GM11168 (cell line): ENCODE data around the gene MXRA8.
"Not testable (repeated sequence)": the region's sequence is repeated elsewhere in the genome, so short reads cannot be mapped to it uniquely, and the experiment has no call there.

Experiments
- in situ Hi-C: fragments of 300-500 bp; cut with MboI; formaldehyde crosslinking; loops from one replicate; pipeline ENCODE4 v1.12.0; 2022; ENCODE audit warnings: low sequenced_read_pairs; ENCODE audit not compliant: unreplicated experiment

Gene MXRA8, protein sequence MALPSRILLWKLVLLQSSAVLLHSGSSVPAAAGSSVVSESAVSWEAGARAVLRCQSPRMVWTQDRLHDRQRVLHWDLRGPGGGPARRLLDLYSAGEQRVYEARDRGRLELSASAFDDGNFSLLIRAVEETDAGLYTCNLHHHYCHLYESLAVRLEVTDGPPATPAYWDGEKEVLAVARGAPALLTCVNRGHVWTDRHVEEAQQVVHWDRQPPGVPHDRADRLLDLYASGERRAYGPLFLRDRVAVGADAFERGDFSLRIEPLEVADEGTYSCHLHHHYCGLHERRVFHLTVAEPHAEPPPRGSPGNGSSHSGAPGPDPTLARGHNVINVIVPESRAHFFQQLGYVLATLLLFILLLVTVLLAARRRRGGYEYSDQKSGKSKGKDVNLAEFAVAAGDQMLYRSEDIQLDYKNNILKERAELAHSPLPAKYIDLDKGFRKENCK

GRCh38 chr1:1358433-1359271 is at the start of gene MXRA8:
TSS of gene MXRA8 (minus strand) at chr1:1358555. CDS start at chr1:1358504, 51 bp downstream.
- in situ Hi-C loops, result no loop called here

GRCh38 chr1:1407636-1408318 is 49.4 kb upstream of the MXRA8 start:
- in situ Hi-C loops, result no loop called here

- in situ Hi-C loops, result no loop called here
Observed at GRCh38 chr1:1406821-1407635, 48.7 kb upstream of the MXRA8 start, which contains the start of gene MRPL20. TSS of gene MRPL20 (minus strand) at chr1:1407293. CDS start at chr1:1407217, 76 bp downstream.

DNA sequence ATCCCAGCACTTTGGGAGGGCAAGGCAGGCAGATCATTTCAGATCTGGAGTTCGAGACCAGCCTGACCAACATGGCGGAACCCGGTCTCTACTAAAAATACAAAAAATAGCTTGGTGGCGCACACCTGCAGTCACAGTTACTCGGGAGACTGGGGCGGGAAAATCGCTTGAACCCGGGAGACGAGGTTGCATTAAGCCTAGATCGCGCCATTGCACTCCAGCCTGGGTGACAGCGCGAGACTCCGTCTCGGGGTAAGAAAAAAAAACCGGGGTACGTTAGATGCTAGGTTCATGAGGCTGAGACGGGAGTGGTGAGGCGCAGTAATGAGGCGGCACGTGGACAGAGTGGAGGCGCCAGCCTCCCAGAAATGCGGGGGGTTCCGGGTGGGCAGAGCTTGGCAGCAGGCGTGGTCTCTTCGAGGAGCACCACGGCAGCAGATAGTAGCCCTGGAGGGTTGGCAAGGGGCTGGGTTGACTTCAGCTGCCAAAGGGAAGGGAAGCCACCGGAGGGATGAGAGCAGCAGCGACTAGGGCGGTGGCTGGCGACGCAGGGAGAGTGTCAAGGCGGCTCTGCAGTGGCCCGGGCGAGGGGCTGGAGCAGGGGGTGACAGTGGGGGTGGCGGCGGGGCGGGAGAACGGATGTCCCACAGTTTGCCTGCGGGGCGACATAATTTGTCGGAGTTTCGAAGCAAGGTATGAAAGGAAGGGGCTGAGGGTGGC is 47.9 kb upstream of the MXRA8 start:
- in situ Hi-C loops, result no loop called here

DNA sequence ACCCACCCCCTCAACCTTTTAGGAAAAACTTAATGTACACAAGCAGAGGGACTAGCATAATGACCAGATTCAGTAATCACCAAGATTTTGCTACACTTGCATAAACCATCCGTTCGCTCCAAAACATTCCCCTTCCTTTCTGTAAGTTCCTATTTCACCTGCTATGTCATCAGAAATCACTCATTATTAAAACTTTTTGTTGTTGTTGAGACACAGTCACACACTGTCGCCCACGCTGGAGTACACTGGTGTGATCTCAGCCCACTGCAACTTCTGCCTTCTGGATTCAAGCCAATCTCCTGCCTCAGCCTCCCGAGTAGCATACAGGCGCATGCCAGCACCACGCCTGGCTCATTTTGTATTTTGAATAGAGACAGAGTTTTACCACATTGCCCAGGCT is 45.3 kb upstream of the MXRA8 start:
- in situ Hi-C loops, result no loop called here

DNA sequence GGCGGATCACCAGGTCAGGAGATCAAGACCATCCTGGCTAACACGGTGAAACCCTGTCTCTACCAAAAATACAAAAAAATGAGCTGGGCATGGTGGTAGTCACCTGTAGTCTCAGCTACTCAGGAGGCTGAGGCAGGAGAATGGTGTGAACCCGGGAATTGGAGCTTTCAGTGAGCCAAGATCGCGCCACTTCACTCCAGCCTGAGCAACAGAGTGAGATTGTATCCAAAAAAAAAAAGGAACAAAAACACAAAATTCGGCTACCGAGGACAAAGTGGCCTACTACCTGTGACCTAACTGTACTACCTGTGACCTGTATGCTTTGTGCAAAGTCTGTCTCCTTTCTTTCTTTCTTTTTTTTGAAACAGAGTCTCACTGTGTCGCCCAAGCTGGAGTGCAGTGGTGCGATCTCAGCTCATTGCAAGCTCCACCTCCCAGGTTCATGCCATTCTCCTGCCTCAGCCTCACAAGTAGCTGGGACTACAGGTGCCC is 44.6 kb upstream of the MXRA8 start:
- in situ Hi-C loops, result not testable (repeated sequence)

DNA sequence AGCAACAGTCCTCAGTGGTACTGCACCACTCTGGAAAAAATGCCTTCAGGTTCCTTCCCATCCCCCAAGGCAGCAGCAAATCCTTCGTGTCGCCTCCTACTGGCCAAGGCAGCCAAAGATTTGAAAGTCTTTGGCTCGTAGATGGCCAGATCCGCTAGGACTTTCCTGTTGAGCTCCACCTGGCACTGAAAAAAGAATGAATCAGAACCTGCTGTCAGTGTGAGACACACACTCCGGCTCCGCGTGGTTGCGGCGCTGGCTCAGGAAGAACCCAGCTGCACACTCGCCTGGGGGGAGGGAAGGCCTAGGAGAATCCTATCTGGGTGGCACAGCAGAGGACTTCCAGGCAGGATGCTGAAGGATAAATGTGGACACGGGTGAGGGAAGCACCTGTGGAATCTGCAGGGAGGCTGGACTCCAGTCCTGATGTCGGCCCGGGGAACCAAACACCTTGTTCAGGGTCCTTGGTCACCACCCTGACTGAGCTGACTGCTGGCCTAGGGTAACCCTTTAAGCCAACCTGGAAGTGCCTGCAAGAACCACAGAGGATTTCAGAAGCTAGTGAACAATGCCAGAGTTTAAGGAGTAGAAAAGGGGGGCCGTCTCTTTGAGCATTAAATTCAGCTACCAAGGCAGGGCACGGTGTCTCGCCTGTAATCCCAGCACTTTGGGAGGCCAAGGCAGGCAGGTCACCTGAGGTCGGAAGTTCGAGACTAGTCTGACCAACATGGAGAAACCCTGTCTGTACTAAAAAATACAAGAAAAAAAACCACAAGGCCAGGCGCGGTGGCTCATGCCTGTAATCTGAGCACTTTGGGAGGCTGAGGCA is 43.9 kb upstream of the MXRA8 start:
- in situ Hi-C loops, result no loop called here

GRCh38 chr1:1401457-1402010 is 43.2 kb upstream of the MXRA8 start:
- in situ Hi-C loops, result no loop called here

DNA sequence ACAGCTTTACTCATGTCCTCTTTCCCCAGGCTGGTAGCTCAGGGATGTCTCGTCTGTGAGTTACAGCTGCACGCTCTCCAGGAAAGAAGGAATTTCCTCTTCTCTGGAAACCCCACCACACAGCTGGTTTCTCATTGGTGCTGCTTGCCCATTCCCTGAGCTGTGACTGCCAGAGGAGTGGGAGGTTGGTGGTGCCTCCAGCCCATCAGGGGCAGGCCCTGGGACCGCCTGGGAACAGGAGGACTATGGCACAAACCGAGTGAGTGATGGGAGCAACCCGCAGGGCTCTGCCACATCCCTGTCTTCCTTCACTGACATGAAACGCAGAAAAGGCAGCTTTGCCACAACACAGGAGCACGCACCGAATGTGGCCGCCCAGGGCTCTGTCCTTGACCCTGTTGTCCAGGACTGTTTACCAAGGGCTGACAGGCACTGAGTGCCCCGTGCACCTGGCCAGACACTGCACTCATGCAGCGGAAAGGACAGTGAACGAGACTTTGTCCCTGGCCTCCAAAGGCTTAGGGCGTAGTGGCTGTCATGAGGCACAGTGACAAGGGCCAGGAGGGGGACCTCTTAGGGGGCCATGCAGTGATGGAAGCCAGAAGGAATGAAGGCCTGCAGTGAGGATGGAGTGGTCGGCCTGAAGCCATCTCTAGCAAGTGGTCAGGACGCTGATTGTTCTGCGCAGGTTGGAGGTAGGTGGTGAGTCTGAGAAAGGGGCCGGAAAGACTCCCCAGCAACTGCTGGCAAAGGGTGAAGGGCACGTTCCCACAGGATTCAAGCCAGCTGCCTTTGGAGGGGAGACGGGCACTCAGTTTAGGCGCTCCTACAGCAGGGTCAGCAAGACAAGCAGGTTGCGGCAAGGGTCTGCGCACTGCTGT is 42.5 kb upstream of the MXRA8 start:
- in situ Hi-C loops, result no loop called here

GRCh38 chr1:1399872-1400575 is 41.7 kb upstream of the MXRA8 start:
- in situ Hi-C loops, result no loop called here

DNA sequence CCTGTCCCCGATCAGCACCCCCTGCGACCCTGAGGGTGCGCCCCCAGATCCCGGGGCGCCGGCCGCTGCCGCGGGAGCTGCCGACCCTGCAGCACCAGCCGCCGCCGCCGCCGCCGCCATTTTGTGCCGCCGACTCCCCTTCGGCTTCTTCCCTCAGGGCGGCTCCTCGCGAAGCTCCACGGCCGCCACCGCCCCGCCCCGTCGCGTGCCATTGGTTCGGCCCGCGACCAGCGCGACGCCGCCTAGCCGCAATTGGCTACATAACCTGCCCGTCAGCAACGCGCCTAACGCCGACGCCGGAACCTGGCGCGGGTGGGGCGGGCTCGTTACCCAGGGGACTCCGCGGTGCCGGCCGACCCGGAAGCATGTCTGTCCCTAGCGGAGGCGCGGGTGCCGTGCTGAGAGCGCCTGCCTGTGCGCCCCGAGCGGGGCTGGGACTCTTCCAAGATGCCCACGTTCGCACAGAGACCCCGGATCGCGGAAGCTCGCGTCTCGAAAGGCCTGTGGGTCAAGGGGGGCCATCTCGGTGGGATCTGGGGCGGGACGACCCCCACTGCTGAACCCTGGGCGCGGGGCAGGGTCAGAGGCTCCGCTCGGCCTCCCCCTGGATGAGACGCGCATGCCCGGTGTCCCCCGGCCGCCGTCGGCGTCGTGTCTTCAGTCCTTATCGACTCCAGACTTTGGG is 41.0 kb upstream of the MXRA8 start, which contains the start of gene CCNL2:
Gene CCNL2, minus strand, starts transcription at position 149 of the 685 bp plus-strand sequence. Its CDS starts 29 bp downstream, at position 120.
- in situ Hi-C loops, result no loop called here

GRCh38 chr1:1398677-1399186 is 40.4 kb upstream of the MXRA8 start:
- in situ Hi-C loops, result no loop called here

- in situ Hi-C loops, result no loop called here
Observed at GRCh38 chr1:1397839-1398523, 39.6 kb upstream of the MXRA8 start.

GRCh38 chr1:1395166-1395565 is 36.8 kb upstream of the MXRA8 start:
- in situ Hi-C loops, result no loop called here

DNA sequence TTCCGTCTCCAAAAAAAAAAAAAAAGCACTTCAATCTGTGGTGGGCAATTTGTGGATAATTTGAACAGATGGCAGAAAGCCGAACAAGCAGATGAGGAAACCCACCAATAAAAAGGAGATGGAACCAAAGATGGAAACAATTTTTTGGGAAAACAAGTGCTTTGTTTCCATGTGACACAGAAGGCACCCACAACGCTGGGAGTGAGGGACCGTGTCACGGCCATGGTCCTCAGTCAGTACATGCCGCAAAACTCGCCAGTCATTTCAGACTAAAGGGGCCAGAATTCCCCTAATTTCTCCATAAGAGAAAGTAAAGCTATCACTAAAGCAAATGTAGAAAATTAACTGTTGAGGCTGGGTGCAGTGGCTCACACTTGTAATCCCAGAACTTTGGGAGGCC is 35.8 kb upstream of the MXRA8 start:
- in situ Hi-C loops, result no loop called here
